ENCODE data around the gene ATP1B1.
A peak's percentile ranks its signal among the peaks of the same experiment; 100 is the strongest.

Gene ATP1B1

GRCh38 chr1:169106095-169106920 lies at the start of gene ATP1B1:
Gene ATP1B1 (plus strand): TSS chr1:169106690. CDS start chr1:169106830, 140 bp downstream.
- peak; percentile 88 for DNase-seq

GRCh38 chr1:169059421-169059820 lies 47.1 kb upstream of the ATP1B1 start:
- no peak for DNase-seq

- DNase-seq = no peak
These were observed 46.3 kb upstream of the ATP1B1 start for GRCh38 chr1:169060043-169060722.

GRCh38 chr1:169060919-169061639 lies 45.4 kb upstream of the ATP1B1 start:
- no peak for DNase-seq

- DNase-seq = no peak
These were observed 44.3 kb upstream of the ATP1B1 start for GRCh38 chr1:169062152-169062551.

GRCh38 chr1:169064103-169064502 lies 42.4 kb upstream of the ATP1B1 start:
- DNase-seq = no peak

- no peak for DNase-seq
These were observed 35.9 kb upstream of the ATP1B1 start for GRCh38 chr1:169070547-169070946.

GRCh38 chr1:169070958-169071357 lies 35.5 kb upstream of the ATP1B1 start:
- no peak for DNase-seq

- peak; percentile 46 for DNase-seq
These were observed 33.4 kb upstream of the ATP1B1 start for GRCh38 chr1:169072945-169073725.

- no peak for DNase-seq
These were observed 28.2 kb upstream of the ATP1B1 start for GRCh38 chr1:169078163-169078883.

GRCh38 chr1:169081503-169082123 lies 24.9 kb upstream of the ATP1B1 start:
- DNase-seq = no peak

- DNase-seq = no peak
These were observed 20.6 kb upstream of the ATP1B1 start for GRCh38 chr1:169085911-169086310.

- peak; percentile 96 for DNase-seq
These were observed 19.7 kb upstream of the ATP1B1 start for GRCh38 chr1:169086603-169087455.

GRCh38 chr1:169087876-169088275 lies 18.6 kb upstream of the ATP1B1 start:
- no peak for DNase-seq

GRCh38 chr1:169089776-169090175 lies 16.7 kb upstream of the ATP1B1 start:
- DNase-seq = no peak

- no peak for DNase-seq
These were observed 16.1 kb upstream of the ATP1B1 start for GRCh38 chr1:169090308-169090899.

- DNase-seq = no peak
These were observed 15.6 kb upstream of the ATP1B1 start for GRCh38 chr1:169090900-169091311.

- DNase-seq = no peak
These were observed 15.0 kb upstream of the ATP1B1 start for GRCh38 chr1:169091480-169091941.

- DNase-seq = no peak
These were observed 14.1 kb upstream of the ATP1B1 start for GRCh38 chr1:169092399-169092798.
